ENCODE measurements around the gene SHROOM4.

SHROOM4 gene, protein sequence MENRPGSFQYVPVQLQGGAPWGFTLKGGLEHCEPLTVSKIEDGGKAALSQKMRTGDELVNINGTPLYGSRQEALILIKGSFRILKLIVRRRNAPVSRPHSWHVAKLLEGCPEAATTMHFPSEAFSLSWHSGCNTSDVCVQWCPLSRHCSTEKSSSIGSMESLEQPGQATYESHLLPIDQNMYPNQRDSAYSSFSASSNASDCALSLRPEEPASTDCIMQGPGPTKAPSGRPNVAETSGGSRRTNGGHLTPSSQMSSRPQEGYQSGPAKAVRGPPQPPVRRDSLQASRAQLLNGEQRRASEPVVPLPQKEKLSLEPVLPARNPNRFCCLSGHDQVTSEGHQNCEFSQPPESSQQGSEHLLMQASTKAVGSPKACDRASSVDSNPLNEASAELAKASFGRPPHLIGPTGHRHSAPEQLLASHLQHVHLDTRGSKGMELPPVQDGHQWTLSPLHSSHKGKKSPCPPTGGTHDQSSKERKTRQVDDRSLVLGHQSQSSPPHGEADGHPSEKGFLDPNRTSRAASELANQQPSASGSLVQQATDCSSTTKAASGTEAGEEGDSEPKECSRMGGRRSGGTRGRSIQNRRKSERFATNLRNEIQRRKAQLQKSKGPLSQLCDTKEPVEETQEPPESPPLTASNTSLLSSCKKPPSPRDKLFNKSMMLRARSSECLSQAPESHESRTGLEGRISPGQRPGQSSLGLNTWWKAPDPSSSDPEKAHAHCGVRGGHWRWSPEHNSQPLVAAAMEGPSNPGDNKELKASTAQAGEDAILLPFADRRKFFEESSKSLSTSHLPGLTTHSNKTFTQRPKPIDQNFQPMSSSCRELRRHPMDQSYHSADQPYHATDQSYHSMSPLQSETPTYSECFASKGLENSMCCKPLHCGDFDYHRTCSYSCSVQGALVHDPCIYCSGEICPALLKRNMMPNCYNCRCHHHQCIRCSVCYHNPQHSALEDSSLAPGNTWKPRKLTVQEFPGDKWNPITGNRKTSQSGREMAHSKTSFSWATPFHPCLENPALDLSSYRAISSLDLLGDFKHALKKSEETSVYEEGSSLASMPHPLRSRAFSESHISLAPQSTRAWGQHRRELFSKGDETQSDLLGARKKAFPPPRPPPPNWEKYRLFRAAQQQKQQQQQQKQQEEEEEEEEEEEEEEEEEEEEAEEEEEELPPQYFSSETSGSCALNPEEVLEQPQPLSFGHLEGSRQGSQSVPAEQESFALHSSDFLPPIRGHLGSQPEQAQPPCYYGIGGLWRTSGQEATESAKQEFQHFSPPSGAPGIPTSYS (N-terminal part only)

DNA sequence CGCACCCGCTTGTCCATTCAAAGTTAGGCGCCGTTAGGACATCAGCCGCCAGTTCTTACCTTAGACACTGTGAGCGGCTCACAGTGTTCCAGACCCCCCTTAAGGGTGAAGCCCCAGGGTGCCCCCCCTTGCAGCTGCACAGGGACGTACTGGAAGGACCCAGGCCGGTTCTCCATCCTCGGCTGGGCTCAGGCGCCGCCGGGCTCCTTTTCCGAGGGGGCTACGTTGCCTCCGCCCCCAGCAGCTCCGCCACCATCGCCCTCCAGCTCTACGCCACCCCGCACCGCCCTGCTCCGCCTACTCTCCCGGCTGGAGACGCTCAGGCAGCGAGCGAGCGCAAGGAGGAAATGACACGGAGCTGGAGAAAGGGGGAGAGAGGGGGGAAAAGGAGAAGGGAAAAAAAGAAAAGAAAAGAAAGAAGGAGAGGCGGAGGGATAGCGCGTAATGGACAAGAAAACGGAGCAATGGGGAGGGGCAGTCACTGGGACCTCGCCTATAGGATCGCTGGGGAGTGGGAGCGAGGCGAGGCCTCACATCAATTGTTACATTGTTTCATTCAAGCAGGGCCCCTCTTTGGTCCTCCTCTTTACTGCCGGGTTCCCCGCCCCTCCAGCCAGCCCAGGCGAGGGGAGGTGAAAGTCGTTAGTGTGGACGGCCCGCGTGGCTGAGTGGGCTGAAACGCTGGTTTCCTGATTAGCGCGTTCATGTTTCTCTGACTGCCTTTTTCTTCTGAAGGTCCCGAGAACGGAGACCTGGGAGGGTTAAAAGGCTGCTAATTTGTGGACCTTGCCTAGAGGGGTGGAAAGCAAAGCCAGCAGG is at the start of gene SHROOM4:
TSS of gene SHROOM4 (minus strand) at position 352 of the 819 bp plus-strand sequence. CDS start at position 176, 176 bp downstream.
- Histone ChIP-seq H3K4me3 (replicated peaks; ENCODE audit: low read depth, low read length) (no peak within 1 kb of the TSS), H3K36me3 (ENCODE audit: control insufficient read depth, insufficient read depth, low read length) (no peaks in the 10 kb centered on the region), H3K27me3 (replicated peaks; ENCODE audit: control insufficient read depth, insufficient read depth, low read length) (no peaks in the 10 kb centered on the region)
- no peak for DNase-seq (ENCODE audit: extremely low read depth, insufficient read length)
- TF ChIP-seq, protein P1, sequence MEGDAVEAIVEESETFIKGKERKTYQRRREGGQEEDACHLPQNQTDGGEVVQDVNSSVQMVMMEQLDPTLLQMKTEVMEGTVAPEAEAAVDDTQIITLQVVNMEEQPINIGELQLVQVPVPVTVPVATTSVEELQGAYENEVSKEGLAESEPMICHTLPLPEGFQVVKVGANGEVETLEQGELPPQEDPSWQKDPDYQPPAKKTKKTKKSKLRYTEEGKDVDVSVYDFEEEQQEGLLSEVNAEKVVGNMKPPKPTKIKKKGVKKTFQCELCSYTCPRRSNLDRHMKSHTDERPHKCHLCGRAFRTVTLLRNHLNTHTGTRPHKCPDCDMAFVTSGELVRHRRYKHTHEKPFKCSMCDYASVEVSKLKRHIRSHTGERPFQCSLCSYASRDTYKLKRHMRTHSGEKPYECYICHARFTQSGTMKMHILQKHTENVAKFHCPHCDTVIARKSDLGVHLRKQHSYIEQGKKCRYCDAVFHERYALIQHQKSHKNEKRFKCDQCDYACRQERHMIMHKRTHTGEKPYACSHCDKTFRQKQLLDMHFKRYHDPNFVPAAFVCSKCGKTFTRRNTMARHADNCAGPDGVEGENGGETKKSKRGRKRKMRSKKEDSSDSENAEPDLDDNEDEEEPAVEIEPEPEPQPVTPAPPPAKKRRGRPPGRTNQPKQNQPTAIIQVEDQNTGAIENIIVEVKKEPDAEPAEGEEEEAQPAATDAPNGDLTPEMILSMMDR (IDR thresholded peaks at IDR 0.05; ENCODE audit: insufficient read depth, low read length, poor library complexity, severe bottlenecking), result no peak

DNA sequence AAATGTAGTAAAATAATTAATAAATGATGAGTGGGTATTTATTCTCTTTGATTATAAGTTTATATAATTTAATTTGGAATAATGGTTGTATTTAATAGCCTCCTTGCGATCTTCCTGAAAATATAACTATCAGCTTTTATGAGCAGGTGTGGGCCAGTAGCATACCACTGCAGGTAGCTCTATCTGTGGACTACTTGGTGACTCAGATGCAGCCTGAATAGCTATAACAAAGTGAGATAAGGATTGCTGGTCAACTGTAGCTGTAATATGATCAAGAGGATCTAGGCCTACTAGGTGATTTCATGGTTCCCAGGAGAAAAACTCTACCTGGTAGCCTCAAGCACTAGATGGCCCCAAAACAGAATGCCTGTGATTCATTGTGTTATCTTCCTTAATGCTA is 49.5 kb upstream of the SHROOM4 start:
- H3K36me3 ChIP-seq (ENCODE audit: control insufficient read depth, insufficient read depth, low read length), result no peaks in the 10 kb centered on the region
- no peak for DNase-seq (ENCODE audit: extremely low read depth, insufficient read length)
- no peaks in the 10 kb centered on the region for H3K27me3 ChIP-seq (replicated peaks; ENCODE audit: control insufficient read depth, insufficient read depth, low read length)
- TF ChIP-seq, protein P1 (IDR thresholded peaks at IDR 0.05; ENCODE audit: insufficient read depth, low read length, poor library complexity, severe bottlenecking), result no peak
- H3K4me3 ChIP-seq (replicated peaks; ENCODE audit: low read depth, low read length), result no peak overlapping the region

DNA sequence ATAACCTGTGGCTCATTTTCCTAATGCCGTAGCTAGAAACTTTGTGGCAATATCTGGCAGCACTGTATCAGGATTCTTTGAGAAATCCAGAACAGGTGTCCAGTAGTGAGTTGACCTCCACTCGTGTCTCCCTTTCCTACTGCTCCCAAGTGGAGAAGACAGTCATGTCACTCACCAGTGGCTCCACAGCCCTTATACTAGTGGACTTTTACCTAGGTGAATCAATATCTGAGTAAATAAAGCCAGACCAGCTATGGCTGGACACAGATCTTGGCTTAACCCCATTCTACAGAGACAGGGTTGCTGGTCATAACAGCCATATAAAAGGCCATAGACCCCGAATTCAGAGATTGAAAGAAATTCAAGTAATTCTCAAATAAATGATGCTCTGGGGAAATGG is 46.5 kb upstream of the SHROOM4 start:
- no peaks in the 10 kb centered on the region for H3K27me3 ChIP-seq (replicated peaks; ENCODE audit: control insufficient read depth, insufficient read depth, low read length)
- H3K4me3 ChIP-seq (replicated peaks; ENCODE audit: low read depth, low read length), result no peak overlapping the region
- no peak for DNase-seq (ENCODE audit: extremely low read depth, insufficient read length)
- TF ChIP-seq, protein P1 (IDR thresholded peaks at IDR 0.05; ENCODE audit: insufficient read depth, low read length, poor library complexity, severe bottlenecking), result no peak
- no peaks in the 10 kb centered on the region for H3K36me3 ChIP-seq (ENCODE audit: control insufficient read depth, insufficient read depth, low read length)

DNA sequence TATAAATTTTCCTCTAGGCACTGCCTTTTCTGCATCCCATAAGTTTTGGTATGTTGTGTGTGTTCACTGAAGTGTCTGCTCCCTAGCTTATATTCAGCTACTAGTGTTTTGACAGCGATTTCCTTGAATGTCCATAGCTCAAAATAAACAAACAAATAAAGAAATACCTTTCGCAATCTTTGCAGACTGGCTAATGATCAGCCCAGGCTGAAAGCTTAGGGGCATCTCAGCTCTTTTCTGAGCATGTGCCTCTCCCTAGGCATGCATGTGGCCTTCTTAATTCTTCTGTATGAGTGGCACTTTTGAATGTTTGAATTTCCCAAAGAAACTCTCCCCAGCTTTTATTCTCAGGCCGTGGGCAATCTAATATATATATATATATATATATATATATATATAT is 44.6 kb upstream of the SHROOM4 start:
- no peak overlapping the region for H3K4me3 ChIP-seq (replicated peaks; ENCODE audit: low read depth, low read length)
- H3K27me3 ChIP-seq (replicated peaks; ENCODE audit: control insufficient read depth, insufficient read depth, low read length), result no peaks in the 10 kb centered on the region
- no peak for DNase-seq (ENCODE audit: extremely low read depth, insufficient read length)
- TF ChIP-seq, protein P1 (IDR thresholded peaks at IDR 0.05; ENCODE audit: insufficient read depth, low read length, poor library complexity, severe bottlenecking), result no peak
- H3K36me3 ChIP-seq (ENCODE audit: control insufficient read depth, insufficient read depth, low read length), result no peaks in the 10 kb centered on the region

DNA sequence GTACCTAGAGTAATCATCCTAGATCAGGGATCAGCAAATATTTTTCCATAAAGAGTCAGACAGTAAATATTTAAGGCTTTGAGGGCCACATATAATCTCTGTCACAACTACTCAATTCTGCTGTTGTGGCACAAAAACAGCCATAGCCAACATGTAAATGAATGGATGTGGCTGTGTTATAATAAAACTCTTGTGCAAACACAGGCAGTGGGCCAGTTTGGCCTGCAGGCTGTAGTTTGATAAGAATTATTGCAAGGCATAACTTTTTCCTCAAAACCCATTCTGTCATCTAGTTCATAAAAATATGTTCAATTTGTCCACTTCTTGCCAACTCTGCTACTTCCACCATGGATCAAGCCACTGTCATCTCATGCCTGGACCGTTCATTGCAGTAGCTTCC is 39.4 kb upstream of the SHROOM4 start:
- no peaks in the 10 kb centered on the region for H3K36me3 ChIP-seq (ENCODE audit: control insufficient read depth, insufficient read depth, low read length)
- TF ChIP-seq, protein P1 (IDR thresholded peaks at IDR 0.05; ENCODE audit: insufficient read depth, low read length, poor library complexity, severe bottlenecking), result no peak
- H3K4me3 ChIP-seq (replicated peaks; ENCODE audit: low read depth, low read length), result no peak overlapping the region
- H3K27me3 ChIP-seq (replicated peaks; ENCODE audit: control insufficient read depth, insufficient read depth, low read length), result no peaks in the 10 kb centered on the region
- no peak for DNase-seq (ENCODE audit: extremely low read depth, insufficient read length)

Data from GM06990 (cell line).